ENCODE results near the gene TNP1.

TNP1 gene

DNA sequence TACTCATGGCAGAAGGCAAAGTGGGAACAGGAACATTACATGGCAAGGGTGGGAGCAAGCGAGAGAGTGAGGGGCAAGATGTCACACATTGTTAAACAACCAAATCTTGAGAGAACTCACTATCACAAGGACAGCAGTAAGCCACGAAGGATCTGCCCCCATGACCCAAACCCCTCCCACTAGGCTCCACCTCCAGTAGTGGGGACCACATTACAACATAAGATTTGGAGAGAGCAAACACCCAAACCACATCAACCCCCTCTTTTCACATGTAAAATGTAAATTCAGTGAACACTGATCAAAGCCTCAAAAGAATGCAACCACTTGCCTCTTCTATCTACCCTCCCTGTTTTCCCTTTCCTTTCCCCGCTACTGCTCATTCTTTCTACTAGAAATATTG is 43.6 kb upstream of the TNP1 start:
- Histone ChIP-seq H3K27me3 (ENCODE audit: insufficient read depth, poor library complexity, severe bottlenecking) (no peaks in the 10 kb centered on the region), H3K27ac (ENCODE audit: poor library complexity, severe bottlenecking) (no peak overlapping the region), H3K36me3 (ENCODE audit: low read depth) (no peaks in the 10 kb centered on the region), H3K4me1 (ENCODE audit: insufficient read depth, poor library complexity, severe bottlenecking) (no peaks in the 10 kb centered on the region), H3K4me3 (ENCODE audit: severe bottlenecking) (no peak overlapping the region), H3K9me3 (ENCODE audit: severe bottlenecking) (no peaks in the 10 kb centered on the region)
- DNase-seq (ENCODE audit: low spot score) (no peak), ATAC-seq (ENCODE audit: low read depth) (no peak)
- TF ChIP-seq, protein P1, sequence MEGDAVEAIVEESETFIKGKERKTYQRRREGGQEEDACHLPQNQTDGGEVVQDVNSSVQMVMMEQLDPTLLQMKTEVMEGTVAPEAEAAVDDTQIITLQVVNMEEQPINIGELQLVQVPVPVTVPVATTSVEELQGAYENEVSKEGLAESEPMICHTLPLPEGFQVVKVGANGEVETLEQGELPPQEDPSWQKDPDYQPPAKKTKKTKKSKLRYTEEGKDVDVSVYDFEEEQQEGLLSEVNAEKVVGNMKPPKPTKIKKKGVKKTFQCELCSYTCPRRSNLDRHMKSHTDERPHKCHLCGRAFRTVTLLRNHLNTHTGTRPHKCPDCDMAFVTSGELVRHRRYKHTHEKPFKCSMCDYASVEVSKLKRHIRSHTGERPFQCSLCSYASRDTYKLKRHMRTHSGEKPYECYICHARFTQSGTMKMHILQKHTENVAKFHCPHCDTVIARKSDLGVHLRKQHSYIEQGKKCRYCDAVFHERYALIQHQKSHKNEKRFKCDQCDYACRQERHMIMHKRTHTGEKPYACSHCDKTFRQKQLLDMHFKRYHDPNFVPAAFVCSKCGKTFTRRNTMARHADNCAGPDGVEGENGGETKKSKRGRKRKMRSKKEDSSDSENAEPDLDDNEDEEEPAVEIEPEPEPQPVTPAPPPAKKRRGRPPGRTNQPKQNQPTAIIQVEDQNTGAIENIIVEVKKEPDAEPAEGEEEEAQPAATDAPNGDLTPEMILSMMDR (IDR thresholded peaks at IDR 0.05; ENCODE audit: poor library complexity, severe bottlenecking) = no peak

- no peaks in the 10 kb centered on the region for H3K4me1 ChIP-seq (ENCODE audit: insufficient read depth, poor library complexity, severe bottlenecking)
- TF ChIP-seq, protein P1 (IDR thresholded peaks at IDR 0.05; ENCODE audit: poor library complexity, severe bottlenecking) = no peak
- H3K4me3 ChIP-seq (ENCODE audit: severe bottlenecking) = no peak overlapping the region
- ATAC-seq (ENCODE audit: low read depth) (no peak), DNase-seq (ENCODE audit: low spot score) (no peak)
- H3K27ac ChIP-seq (ENCODE audit: poor library complexity, severe bottlenecking) = no peak overlapping the region
- no peaks in the 10 kb centered on the region for H3K36me3 ChIP-seq (ENCODE audit: low read depth)
- H3K9me3 ChIP-seq (ENCODE audit: severe bottlenecking) = no peaks in the 10 kb centered on the region
- H3K27me3 ChIP-seq (ENCODE audit: insufficient read depth, poor library complexity, severe bottlenecking) = no peaks in the 10 kb centered on the region
These were observed 41.4 kb upstream of the TNP1 start for GRCh38 chr2:216901273-216901672.

GRCh38 chr2:216900406-216900805 is 40.5 kb upstream of the TNP1 start:
- ATAC-seq (ENCODE audit: low read depth) (no peak), DNase-seq (ENCODE audit: low spot score) (no peak)
- Histone ChIP-seq H3K4me3 (ENCODE audit: severe bottlenecking) (no peak overlapping the region), H3K4me1 (ENCODE audit: insufficient read depth, poor library complexity, severe bottlenecking) (no peaks in the 10 kb centered on the region), H3K27me3 (ENCODE audit: insufficient read depth, poor library complexity, severe bottlenecking) (no peaks in the 10 kb centered on the region), H3K27ac (ENCODE audit: poor library complexity, severe bottlenecking) (no peak overlapping the region), H3K9me3 (ENCODE audit: severe bottlenecking) (no peaks in the 10 kb centered on the region), H3K36me3 (ENCODE audit: low read depth) (no peaks in the 10 kb centered on the region)
- TF ChIP-seq, protein P1 (IDR thresholded peaks at IDR 0.05; ENCODE audit: poor library complexity, severe bottlenecking) = no peak

DNA sequence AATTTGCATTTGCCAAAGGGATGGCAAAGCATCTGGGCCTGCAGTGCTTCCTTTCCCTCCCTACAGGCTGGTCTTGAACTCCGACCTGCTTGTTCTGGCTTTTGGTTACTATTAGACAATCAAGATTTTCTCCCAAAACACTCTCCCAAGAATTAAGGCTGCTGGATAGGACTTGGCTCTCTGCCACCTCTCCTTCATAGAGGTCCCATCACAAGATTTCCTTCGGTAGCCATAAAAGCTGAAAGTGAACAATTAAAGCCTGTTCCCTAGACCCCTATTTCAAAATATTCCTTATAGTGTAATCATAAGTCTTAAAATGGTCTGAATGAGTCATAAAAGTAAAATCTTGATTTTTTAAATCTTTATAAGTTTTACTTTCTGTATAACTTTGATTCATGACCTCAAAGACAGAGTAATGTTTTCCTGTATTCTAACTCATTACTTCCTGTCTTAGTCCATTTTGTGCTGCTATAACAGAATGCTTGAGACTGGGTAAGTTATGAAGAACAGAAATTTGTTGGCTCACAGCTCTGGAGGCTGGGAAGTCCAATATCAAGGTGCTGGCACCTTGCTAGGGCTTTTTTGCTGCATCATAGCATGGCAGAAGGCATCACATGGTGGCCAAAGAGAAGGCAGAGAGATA is 37.8 kb upstream of the TNP1 start:
- no peak overlapping the region for H3K27ac ChIP-seq (ENCODE audit: poor library complexity, severe bottlenecking)
- ATAC-seq (ENCODE audit: low read depth) = no peak
- TF ChIP-seq, protein P1 (IDR thresholded peaks at IDR 0.05; ENCODE audit: poor library complexity, severe bottlenecking) = no peak

DNA sequence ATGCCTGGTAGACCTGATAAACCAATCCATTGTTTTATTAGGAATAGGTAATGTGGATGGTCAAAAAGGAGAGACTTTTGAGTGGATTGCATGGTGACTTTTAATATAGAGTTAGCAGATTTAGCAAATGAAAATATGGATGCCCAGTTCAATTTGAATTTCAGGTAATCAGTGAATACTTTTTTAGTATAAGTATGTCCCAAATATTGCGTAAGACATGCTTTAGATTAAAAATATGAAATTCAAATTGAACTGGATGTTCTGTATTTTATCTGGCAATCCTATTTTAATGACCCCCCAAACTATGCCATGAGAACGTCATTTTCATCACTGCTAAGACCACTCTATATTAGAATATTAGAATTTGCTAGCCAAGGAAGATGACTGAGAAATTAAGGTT is 30.3 kb upstream of the TNP1 start:
- Histone ChIP-seq H3K4me3 (ENCODE audit: severe bottlenecking) (no peak overlapping the region), H3K4me1 (ENCODE audit: insufficient read depth, poor library complexity, severe bottlenecking) (no peaks in the 10 kb centered on the region), H3K9me3 (ENCODE audit: severe bottlenecking) (no peaks in the 10 kb centered on the region), H3K27ac (ENCODE audit: poor library complexity, severe bottlenecking) (no peak overlapping the region), H3K27me3 (ENCODE audit: insufficient read depth, poor library complexity, severe bottlenecking) (no peaks in the 10 kb centered on the region), H3K36me3 (ENCODE audit: low read depth) (no peaks in the 10 kb centered on the region)
- no peak for DNase-seq (ENCODE audit: low spot score)
- no peak for ATAC-seq (ENCODE audit: low read depth)
- TF ChIP-seq, protein P1 (IDR thresholded peaks at IDR 0.05; ENCODE audit: poor library complexity, severe bottlenecking) = no peak

More for the DNA sequence above, 37.8 kb upstream of the TNP1 start:
- no peak for DNase-seq (ENCODE audit: low spot score)
- H3K9me3 ChIP-seq (ENCODE audit: severe bottlenecking) = no peaks in the 10 kb centered on the region
- H3K4me3 ChIP-seq (ENCODE audit: severe bottlenecking) = no peak overlapping the region
- no peaks in the 10 kb centered on the region for H3K4me1 ChIP-seq (ENCODE audit: insufficient read depth, poor library complexity, severe bottlenecking)
- no peaks in the 10 kb centered on the region for H3K36me3 ChIP-seq (ENCODE audit: low read depth)
- no peaks in the 10 kb centered on the region for H3K27me3 ChIP-seq (ENCODE audit: insufficient read depth, poor library complexity, severe bottlenecking)

All from RWPE2 (cell line).